ENCODE data around the gene UPK2. TPM values are rescaled to one million over a fixed set of nuclear protein-coding genes. Genes with fewer than 3 reads are reported as not detected.
A peak's percentile ranks its signal among the peaks of the same experiment; 100 is the strongest.

Gene UPK2
- total RNA-seq, 1 donor from 2014 or later = not detected

DNA sequence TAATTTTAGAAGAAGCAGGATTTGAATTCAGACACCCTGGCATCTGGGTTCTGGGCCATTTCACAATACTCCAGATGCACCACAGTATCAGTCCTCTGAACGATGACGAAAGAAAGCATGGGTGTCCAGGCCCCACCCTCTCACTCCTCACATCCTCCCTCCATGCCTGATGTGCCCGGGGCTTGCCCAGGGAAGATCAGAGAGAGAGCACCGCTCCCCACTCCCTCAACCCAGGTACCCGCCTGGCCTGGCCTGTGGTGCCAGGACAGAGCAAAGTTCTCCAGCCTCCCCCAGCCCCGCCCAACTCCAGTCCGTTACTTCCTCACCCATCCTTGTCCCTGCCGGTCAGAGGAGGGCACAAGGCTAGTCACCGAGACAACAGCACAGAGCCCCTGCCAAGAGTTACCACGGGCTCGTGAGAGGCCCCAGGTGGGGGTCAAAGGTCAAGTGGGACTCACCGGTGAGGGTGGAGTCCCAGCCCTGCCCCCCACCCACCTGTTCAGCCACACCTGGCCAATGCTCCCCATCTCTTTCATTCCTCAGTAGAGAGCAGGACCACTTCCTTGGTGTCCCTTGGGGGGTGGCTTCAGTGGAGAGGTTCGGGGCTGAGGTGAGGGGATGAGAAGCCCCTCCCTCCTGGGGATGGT lies 38.5 kb upstream of the UPK2 start:
- ATAC-seq = peak; percentile 47
- peak; percentile 94 for DNase-seq (ENCODE audit: low spot score)

DNA sequence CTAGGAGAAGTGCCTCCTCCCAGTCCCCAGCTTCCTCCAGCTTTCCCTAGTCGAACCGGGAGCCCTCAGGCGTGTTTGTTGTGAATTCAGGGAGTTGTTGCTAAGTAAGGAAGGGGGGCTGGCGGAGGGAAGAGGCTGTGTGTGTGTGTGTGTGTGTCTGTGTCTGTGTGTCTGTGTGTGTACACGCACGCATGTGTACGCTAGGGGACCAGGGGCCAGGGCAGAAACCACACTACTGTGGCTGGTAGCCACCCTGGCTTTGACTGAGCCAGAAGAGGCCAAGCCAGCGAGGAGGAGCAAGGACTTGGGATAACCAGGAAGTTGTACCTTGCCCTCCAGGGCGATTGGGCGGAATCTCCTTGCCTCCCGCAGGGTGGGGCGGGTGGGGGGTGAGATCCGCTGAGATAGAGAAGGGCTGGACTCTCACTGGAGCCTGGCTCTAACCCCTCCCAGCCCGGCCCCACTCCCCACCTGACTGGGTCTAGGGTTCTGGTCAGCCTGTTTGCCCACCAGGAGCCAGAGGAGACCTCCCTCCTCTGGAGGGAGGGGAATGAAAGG lies 37.9 kb upstream of the UPK2 start:
- peak; percentile 38 for ATAC-seq

DNA sequence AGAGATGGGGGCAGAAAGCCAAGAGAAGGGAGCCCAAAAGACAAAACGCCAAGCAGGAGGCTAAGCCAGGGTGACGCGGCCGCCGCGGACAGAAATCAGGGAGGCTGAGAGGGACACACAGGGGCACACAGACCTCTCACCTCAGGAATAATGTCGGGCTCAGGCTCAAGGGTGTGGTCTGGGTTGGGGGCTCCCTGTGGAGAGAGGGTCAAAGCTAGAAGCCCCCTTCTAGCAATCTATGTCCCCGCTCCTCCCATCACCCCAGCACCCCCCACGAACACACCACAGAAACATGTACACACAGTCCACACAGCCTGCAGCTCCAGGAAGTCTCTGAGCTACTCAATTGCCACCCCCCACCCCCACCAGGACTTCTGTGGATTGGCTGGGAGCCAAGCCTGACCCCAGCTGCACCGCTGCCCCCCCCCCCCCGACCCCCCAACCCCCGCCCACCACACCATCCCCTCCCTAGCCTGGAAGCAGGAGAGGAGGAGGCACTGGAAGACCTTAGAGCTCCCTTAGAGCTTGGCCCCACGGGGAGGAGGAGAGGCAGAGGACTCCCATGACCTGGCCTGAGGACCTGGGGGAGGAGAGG lies 37.3 kb upstream of the UPK2 start:
- peak; percentile 0 for ATAC-seq
- DNase-seq (ENCODE audit: low spot score) = no peak

More for the DNA sequence above, 37.9 kb upstream of the UPK2 start:
- peak; percentile 93 for DNase-seq (ENCODE audit: low spot score)

DNA sequence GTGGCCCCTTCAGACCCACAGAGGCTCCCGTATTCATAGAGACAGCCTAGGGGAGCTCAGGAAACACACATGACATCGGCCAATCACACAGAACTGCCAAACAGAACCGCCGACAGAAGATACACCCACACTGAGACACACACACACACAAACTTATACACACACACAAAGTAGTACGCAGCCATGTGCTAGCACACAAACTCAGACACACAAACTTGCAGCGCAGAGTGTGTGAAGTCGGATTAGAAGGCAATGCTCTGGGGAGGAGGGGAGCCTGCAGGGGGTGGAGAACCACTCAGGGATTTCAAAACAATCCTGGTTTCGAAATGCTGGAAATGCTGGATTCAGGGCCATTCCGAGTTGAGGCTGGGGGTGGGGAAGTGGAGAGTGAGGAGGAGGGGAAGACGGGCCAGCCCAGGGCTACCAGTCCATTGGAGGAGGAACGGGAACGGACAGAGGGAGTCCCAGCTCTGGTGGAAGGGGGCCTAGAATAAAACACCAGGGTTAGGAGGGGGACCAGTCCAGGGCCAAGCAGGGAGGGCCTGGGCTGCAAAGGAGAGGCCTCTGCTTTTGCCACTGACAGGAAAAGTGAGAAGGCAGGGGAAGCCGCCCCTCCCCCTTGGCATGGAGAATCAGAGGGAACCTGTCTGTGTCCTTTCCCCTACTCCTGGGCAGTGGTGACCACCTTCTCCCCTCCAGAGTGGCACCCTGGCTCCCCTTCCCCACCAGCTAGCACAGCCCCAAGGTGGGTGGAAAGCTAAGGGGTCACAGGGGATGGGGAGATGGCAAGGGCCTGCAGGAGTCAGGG lies 34.8 kb upstream of the UPK2 start:
- ATAC-seq (peak; percentile 28), DNase-seq (ENCODE audit: low spot score) (peak; percentile 91)

DNA sequence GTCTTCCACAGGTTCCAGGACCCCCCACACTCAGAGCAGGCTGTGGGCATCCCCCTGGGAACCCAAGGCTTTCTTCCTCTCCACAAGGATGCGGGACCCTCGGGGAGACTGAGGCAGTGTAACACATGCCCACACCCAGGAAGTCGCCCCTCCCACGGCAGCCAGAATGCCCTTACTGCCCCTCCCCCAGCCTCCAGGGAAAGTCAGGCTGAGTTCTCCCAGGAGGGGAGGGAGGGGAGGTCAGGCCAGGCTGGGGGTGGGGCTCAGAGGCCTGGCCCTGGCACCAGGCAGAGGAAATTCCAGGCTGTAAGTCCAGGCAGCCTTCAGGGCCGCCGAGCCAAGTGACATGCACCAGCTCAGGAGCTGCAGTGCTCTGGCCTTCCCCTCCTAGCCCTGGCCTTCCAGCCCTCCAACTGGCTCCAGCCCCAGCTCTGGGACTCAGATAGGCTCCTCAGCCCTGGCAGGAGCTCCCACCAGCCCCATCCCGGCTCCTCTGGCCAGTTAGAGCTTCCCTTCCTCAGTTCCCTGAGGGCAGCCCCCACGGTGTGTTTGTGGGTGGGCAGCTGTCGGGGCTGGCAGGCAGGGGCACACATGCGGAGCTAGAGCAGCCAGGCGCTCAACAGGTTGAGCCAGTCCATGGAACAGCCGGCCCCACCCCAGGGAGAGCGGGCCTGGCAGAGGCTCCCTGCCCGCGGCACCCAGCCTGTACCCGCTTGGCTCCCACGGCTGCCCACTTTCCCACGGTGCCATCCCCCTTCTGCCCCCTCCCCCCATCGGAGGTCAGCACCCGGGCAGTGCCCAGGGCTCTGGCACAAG lies 34.0 kb upstream of the UPK2 start:
- DNase-seq (ENCODE audit: low spot score) (peak; percentile 94), ATAC-seq (peak; percentile 53)

DNA sequence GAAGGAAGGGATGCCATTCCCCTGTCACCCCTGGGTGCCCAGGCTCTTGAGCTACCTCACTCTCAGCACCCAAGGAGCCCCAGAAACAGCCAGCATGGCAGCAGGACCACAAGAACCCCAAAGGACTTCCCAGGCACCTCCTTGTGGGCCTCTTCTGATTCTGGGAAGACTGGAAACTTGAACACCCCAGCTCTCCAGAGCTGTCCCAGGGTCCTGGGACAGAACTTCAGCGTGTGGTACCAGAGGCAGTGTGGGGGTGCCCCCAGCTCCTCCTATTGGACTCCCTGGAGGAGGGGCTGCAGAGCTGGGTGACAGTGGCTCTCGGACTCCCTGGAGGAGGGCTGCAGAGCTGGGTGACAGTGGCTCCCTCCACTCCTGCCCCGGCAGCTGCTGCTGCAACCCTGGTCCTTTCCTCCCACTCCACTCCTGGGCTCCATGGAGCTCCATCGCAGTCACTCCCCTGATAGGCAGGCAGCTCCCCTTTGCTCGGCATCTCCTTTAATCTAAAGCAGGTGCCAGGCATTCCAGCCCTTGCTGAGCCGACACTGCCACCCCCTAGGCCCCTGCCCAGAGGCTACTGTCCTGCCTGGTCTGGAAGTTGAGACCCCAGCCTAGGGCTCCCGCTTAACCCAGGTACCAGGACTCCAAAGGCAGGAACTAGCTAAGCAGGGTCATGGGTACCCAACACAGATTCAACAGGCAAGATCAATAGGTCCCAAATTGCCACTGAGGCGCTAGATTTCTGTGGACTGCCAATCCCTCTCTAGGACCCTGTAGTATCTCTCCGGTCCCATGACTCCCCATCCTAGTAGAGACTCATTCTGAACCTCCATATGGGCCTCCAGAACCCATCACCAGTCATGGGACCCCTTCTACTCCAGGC lies 33.1 kb upstream of the UPK2 start:
- ATAC-seq = no peak
- DNase-seq (ENCODE audit: low spot score) = no peak

DNA sequence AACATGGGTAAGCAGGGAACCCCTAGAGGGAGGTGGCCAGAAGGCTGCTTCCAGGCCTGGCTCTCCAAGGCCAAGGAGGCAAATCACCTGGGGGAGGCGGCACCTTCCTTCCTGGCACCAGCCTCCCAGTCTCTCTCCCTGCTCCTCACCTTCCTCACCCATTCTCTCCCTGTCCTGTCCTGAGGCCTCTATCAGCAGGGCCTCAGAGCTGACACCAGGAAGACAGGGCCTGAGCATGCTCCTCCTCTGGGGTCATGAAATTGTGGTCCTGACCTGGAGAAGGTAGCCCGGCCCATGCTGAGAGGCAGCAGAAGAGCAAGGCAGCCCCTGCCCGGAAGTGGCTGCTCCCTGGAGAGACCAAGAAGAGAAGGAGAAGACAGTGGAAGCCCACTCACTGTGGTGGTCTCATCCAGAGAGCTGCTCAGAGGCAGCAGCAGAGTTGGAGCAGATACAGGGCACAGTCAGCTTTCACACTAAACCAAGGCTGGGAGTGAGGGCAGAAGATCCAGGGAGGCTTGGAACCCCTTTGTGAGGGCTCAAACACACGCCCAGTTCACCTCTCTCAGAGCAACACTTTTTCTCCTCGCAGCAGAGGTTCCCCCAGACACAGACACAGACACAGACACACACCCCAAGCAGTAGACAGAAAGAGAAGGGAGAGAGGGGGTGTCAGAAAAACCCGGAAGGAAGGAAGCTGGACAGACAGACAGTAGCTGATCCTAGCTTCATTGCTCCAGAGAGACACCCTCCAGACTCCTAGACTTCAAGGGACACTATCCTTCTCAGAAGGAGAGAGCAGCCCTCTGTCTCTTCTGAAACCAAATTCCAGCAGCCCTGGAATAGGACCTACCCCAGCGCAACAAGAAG lies 32.1 kb upstream of the UPK2 start:
- ATAC-seq (no peak), DNase-seq (ENCODE audit: low spot score) (no peak)

DNA sequence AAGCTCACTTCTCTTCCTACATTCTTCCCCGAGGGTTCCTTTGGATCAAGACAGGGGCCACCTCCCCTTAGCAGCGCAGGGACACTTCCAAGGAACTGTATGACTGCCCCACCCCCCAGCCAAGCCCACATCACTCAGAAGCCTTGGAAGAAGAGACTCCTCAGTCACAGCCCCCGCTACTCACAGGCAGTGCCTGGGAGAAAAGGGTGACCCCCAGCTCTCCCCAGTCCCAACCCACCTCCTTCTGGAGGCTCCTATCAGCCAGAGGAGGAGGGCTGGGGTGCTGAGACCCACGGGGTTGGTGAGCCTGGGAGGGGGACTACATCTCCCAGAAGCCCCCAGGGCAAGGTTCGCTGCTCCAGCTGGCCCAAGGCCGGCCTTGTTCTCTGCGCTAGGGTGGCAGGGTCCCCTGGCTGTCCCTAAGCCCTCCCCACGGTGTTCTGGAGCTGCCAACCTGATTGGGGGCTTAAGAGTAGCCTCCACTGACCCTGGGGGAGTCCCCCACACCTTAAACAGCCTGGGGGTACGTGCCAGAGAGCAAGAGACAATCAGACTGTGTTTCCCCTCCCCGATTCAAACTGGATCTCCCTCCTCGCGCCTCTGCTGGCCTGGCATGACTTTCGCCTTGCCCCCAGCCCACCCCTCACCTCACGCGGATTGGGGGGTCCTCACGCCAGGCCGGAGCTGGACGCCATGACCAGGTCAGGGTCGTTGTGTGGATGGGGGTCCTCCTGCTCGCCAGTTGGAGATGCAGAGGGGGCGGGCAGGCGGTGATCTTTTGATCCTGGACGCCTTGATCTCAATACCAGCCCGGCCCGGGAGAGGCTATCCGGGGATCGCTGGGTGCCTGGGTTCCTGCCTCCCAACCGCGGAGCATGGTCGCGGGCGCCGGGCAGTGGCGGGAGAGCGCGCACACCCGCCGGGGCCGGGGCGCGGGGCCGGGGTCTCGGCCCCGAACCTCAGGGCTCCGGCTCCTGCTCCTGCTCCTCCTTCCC lies 31.2 kb upstream of the UPK2 start:
- peak; percentile 56 for DNase-seq (ENCODE audit: low spot score)
- no peak for ATAC-seq

DNA sequence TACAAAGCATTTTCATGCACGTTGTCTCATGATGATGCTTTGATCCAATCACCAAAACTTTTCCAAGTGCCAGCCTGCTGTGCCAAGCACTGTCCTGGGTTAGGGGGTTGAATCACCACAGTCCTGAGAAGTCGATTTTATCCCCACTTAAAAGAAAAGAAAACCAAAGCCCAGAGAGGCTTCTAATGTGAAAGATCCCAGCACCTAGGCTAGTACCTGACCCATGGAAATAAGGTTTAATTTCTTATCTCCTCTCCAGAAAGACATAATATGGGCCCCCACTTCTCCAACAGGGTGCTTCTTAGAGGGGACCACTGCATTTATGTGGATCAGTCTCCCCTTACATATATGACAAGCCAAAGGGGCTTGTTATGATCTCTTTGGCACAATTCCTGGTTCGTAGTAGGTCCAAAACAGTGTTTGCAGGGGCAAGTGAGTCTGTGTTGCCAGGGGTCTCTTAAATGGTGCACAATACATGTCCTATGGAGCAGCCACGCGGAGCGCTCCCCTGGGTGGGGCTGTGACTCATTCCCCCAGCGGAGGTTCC lies 28.5 kb upstream of the UPK2 start:
- ATAC-seq (no peak), DNase-seq (ENCODE audit: low spot score) (no peak)

DNA sequence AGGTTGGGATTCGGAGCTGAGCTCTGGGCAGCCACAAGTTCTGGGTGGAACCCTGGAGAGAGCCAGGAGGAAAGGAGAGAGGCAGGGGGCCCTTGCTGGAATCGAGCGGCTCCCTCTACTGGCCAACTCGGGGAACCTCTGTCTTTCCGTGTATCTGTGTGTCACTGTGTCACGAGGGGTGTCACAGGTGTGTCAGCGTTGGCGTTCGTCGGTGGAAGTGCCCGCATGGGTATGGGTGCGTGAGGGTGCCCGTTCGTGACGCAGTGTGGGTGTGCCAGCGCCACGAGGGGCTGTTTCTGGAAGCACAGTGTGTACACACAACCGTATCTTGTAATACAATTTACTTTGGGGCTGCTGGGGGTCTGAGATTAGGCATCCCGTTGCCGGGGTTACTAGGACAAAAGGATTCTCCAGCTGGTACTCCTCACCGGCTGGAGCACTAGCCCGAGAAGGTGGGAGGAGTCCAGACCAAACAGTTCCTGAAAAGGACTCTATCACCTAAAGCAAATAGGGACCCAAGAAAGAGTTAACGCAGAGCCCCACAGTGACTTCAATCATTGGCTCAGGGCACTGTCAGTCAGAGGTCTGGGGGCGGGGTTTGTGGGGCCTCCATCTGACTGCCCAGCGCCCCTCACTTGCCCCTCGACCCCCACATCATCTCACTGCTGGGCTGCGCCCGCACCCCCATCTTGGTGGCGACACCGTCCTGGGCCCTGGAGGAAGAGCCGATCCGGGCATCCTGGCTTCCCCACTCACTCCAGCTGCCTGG lies 27.8 kb upstream of the UPK2 start:
- DNase-seq (ENCODE audit: low spot score) = peak; percentile 93
- peak; percentile 69 for ATAC-seq

DNA sequence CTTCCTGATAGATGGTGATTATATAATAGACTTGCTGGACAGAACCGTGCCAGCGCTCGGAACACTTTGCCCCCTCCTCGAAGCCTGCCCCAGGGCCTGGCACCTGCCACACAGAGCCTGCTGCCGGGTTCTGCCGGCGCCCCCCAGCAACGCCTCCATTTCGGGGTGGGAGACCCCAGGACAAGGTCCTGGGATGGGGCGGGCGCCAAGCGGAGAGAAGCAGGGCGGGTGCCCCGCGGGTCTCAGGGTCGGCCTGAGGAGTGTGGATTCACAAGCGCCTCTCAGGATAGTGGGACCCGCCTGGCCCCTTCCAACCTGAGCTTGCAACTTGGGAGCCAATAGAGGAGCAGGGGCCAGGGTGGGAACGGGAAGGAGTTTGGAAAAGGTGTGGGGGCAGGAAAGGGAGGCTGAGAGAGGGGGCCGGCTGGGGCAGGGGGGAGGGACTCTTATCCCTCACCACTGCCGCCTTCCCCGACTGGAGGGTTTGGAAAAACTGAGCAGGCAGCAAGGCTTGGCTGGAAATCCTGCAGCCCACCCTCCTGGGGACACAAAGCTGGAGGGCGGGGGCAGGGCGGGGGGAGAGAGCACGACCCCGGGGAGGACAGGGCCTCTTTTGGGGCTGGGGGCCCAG lies 27.1 kb upstream of the UPK2 start:
- peak; percentile 52 for ATAC-seq

DNA sequence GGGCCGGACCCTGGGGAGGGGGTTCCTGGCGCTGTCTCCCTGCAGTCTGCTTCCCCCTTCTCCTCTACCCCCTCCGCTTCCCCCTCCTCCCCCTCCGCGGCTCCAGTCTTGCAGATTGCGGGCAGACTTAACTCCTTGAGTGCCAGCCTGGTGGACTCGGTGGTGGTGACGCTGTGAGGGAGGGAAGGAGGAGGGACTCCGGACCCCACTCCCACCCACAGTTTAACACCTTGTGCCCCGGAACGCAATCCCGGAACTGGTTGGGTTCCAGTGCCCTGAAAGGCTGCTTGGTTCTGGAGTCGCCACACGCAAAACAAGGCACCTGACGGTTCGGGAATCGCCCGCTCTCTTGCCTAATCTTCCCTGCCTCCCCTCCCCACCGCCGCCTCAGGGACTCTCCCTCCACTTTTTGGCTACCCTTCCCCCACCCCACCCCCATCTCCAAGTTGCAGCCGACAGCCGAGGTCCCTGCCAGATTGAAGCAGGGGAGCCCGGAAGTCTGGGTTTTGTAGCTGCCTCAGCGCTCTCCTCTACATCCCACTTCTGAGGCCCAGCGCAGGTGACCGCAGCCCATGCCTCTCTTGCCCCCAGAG lies 26.5 kb upstream of the UPK2 start:
- ATAC-seq = peak; percentile 55
- peak; percentile 90 for DNase-seq (ENCODE audit: low spot score)

More for the DNA sequence above, 27.1 kb upstream of the UPK2 start:
- no peak for DNase-seq (ENCODE audit: low spot score)

DNA sequence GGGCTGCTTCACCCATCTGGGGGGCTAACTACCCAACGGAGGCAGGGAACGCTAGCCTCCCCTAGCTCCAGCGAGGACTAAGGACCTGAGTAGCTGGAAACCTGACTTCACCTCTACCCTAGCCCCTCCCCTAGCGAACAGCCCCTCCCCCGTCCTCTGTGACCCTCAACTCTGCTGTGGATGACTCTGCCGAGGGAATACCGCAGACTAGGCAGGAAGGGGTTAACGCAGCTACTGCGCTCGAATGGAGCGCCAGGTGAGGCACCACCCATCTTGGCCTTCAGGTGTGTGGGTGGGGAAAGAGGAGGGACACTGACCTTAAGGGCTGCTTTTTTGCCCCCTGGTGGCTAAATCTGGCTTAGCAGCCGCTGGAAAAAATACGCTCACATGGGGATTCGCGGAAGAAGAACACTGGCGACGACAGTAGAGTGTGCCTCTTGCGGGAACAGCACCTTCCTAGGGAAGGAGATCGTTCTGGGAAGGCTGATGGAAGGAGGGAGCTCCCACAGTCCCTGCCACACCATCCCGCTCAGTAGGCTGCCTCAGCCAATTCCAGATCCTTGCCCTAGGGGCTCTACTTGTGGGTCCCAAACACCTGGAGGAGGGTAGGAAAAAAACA lies 25.9 kb upstream of the UPK2 start:
- peak; percentile 93 for DNase-seq (ENCODE audit: low spot score)
- ATAC-seq = peak; percentile 68

DNA sequence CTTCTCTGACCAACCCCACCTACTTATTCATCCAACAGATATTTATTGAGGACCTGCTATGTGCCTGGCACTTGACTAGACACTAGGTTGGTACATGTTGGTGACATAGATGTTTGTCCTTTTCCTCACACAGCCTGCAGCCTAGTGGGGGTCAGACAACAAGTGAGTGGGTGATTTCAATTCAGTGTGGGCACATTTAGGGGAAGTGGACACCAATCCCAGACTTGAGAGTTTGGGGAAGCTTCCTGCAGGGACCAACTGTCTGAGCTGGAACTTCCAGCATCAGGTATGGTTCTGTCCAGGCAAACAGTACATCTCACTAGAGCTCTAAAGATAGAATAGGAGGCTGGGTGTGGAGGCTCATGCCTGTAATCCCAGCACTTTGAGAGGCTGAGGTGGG lies 24.5 kb upstream of the UPK2 start:
- ATAC-seq (no peak), DNase-seq (ENCODE audit: low spot score) (no peak)

DNA sequence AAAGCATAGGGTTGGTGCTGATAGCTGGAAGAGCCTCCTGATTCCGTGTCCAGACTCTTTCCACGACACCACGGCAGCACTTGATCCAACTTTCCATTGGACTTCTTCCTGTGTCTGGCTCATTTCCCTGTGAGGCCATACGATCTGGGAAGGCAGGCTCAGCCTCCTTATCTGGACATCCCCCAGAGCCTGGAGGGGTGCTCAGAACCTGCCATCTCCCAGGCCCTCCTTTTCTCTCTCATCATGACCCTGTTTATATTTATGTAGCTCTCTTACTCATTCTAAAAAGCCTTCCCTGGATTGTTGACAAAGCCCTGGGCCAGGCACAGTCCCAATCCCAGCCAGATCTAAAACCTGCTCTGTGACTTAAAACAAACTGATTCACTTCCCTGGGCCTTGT lies 22.6 kb upstream of the UPK2 start:
- ATAC-seq (no peak), DNase-seq (ENCODE audit: low spot score) (no peak)
